Endothelial cell of umbilical vein (primary cell): ENCODE results near the gene MAPK6. TPM values are rescaled to one million over a fixed set of nuclear protein-coding genes. Genes with fewer than 3 reads are reported as not detected.

Source experiments
- BruUV-seq: library from RNA; stranded (reverse); fragments of 400-500 nt; replicated peaks from 2 replicates; lab custom pipeline; 2021; lab: Mats Ljungman, UMichigan
- CTCF ChIA-PET: fragments of 300-600, 350-600 bp; sonication (Branson Sonifier 250); formaldehyde crosslinking; loops from one replicate; lab custom pipeline; 2021; ENCODE audit warnings: antibody characterized with exemption, inconsistent platforms; lab: Charles Lee
- POLR2A ChIA-PET: fragments of 300-600, 350-600 bp; sonication (Branson Sonifier 250); formaldehyde crosslinking; loops from one replicate; lab custom pipeline; 2021; ENCODE audit warnings: antibody characterized with exemption, inconsistent platforms; lab: Charles Lee
- DNase-seq: peaks from one replicate; pipeline ENCODE4 v3.0.0-alpha.2; 2011; ENCODE audit warnings: low read depth, low spot score
- FAIRE-seq: peaks from 2 replicates; lab custom pipeline; 2011; peaks lifted over from hg19 to GRCh38; lab: Jason Lieb, UNC
- H2AFZ ChIP-seq: 2 replicates; pipeline ENCODE4 v1.6.0; 2012; ENCODE audit warnings: low read depth, low read length, control low read depth, inconsistent platforms
- H3K27ac ChIP-seq: 2 replicates; pipeline ENCODE4 v1.5.1; 2011; ENCODE audit warnings: low read depth, mild to moderate bottlenecking, control low read depth, low read length, moderate library complexity; ENCODE audit not compliant: insufficient read depth
- H3K27me3 ChIP-seq, 2 experiments: 2 replicates each; pipeline versions ENCODE4 v1.6.0 to v1.6.1; 2011; ENCODE audit warnings: low read length in 2 of 2, mixed read lengths in 1 of 2; ENCODE audit not compliant: control insufficient read depth in 2 of 2, insufficient read depth in 2 of 2
- H3K36me3 ChIP-seq, 2 experiments: 2 replicates in 1 of 2; 3 replicates in 1 of 2; pipeline ENCODE4 v1.5.1; 2011; ENCODE audit warnings: low read length in 2 of 2, mild to moderate bottlenecking in 1 of 2, moderate library complexity in 1 of 2; ENCODE audit not compliant: control insufficient read depth in 2 of 2, insufficient read depth in 2 of 2; ENCODE audit errors: extremely low read depth in 1 of 2
- H3K4me1 ChIP-seq: 3 replicates; pipeline ENCODE4 v1.5.1; 2011; ENCODE audit warnings: mild to moderate bottlenecking, low read length; ENCODE audit not compliant: control insufficient read depth, insufficient read depth; ENCODE audit errors: extremely low read depth
- H3K4me2 ChIP-seq: 2 replicates; pipeline ENCODE4 v1.6.1; 2011; ENCODE audit warnings: low read length, control low read depth, mixed read lengths; ENCODE audit not compliant: insufficient read depth
- H3K4me3 ChIP-seq, 3 experiments: fragments of 200-600 bp in 1 of 3; sonication (generic), shearing (Covaris generic) in 1 of 3; replicated peaks in 1 of 3; 2 replicates each; pipeline ENCODE4 v1.5.1; 2011 to 2016; ENCODE audit warnings: control low read depth in 3 of 3, low read length in 3 of 3, mild to moderate bottlenecking in 2 of 3, inconsistent platforms in 1 of 3, low read depth in 1 of 3, moderate library complexity in 1 of 3; ENCODE audit not compliant: insufficient read depth in 1 of 3
- H3K79me2 ChIP-seq: 2 replicates; pipeline ENCODE4 v1.6.0; 2012; ENCODE audit warnings: low read length, inconsistent platforms; ENCODE audit not compliant: control insufficient read depth, insufficient read depth
- H3K9ac ChIP-seq: replicated peaks from 2 replicates; pipeline ENCODE3; 2011; ENCODE audit warnings: low read length, control low read depth; ENCODE audit not compliant: insufficient read depth; ENCODE audit errors: extremely low read depth
- H3K9me1 ChIP-seq: replicated peaks from 3 replicates; pipeline ENCODE4 v1.6.0; 2011; ENCODE audit warnings: mild to moderate bottlenecking, low read length; ENCODE audit not compliant: control insufficient read depth, insufficient read depth; ENCODE audit errors: extremely low read depth
- H3K9me3 ChIP-seq: replicated peaks from 2 replicates; pipeline ENCODE4 v1.5.1; 2012; ENCODE audit warnings: low read length, inconsistent platforms; ENCODE audit not compliant: control insufficient read depth, insufficient read depth
- H4K20me1 ChIP-seq: replicated peaks from 2 replicates; pipeline ENCODE3; 2011; ENCODE audit warnings: mild to moderate bottlenecking, low read length; ENCODE audit not compliant: control insufficient read depth, insufficient read depth; ENCODE audit errors: extremely low read depth
- CTCF ChIP-seq, 2 donors: IDR thresholded peaks; 1 replicate in 1 of 2; 2 replicates in 1 of 2; pipeline ENCODE4 v1.5.1; 2011; ENCODE audit warnings: low read length in 2 of 2, mild to moderate bottlenecking in 2 of 2, moderate library complexity in 2 of 2, control low read depth in 1 of 2, inconsistent platforms in 1 of 2, low read depth in 1 of 2; ENCODE audit not compliant: insufficient read depth in 1 of 2; ENCODE audit errors: extremely low read depth in 1 of 2
- EZH2 ChIP-seq: IDR thresholded peaks from 2 replicates; pipeline ENCODE4 v1.6.1; 2012; ENCODE audit warnings: borderline replicate concordance, low read depth, mild to moderate bottlenecking, moderate library complexity, low read length, inconsistent platforms; ENCODE audit not compliant: severe bottlenecking
- FOS ChIP-seq: IDR thresholded peaks from 2 replicates; pipeline ENCODE4 v1.6.1; 2011; ENCODE audit warnings: mild to moderate bottlenecking, low read length, moderate library complexity, borderline replicate concordance; ENCODE audit not compliant: insufficient read depth
- GATA2 ChIP-seq: IDR thresholded peaks from 2 replicates; pipeline ENCODE4 v1.7.0; 2011; ENCODE audit warnings: low read depth, mild to moderate bottlenecking, moderate library complexity, mixed read lengths, low read length; ENCODE audit not compliant: insufficient read length, insufficient read depth
- JUN ChIP-seq: IDR thresholded peaks from 2 replicates; pipeline ENCODE4 v1.6.1; 2011; ENCODE audit warnings: borderline replicate concordance, low read depth; ENCODE audit not compliant: insufficient read length, insufficient read depth
- MAX ChIP-seq: IDR thresholded peaks from 2 replicates; pipeline ENCODE4 v1.6.1; 2011; ENCODE audit not compliant: insufficient read depth, insufficient read length
- MYC ChIP-seq: IDR thresholded peaks from one replicate; pipeline ENCODE4 v1.6.1; 2011; ENCODE audit warnings: mild to moderate bottlenecking, low read depth, low read length
- POLR2A ChIP-seq: IDR thresholded peaks from 2 replicates; pipeline ENCODE4 v1.6.1; 2012; ENCODE audit warnings: low read depth, mild to moderate bottlenecking, control low read depth, low read length
- POLR2AphosphoS5 ChIP-seq: IDR thresholded peaks from 2 replicates; pipeline ENCODE4 v1.6.1; 2012; ENCODE audit warnings: low read depth, mild to moderate bottlenecking, control low read depth, low read length, moderate library complexity; ENCODE audit not compliant: insufficient read depth
- dilution Hi-C: fragments of 300-500 bp; cut with MboI; formaldehyde crosslinking; loops from one replicate; pipeline ENCODE4 v1.15.0; 2019; ENCODE audit warnings: low sequenced_read_pairs; ENCODE audit not compliant: extremely low pct_ligation_motif_present
- intact Hi-C: fragments of 100-400 bp; cut with micrococcal nuclease; formaldehyde crosslinking; loops from one replicate; pipeline ENCODE4 v1.10.0; 2022
- polyA plus RNA-seq, 4 experiments: library from polyadenylated mRNA; depleted of rRNA in 3 of 4; stranded (reverse) in 3 of 4; unstranded in 1 of 4; fragments of >200 nt; gene quantifications; 2 replicates each; pipeline versions ENCODE4 v1.2.1 to v1.2.3, GENCODE V29; 2011 to 2012; ENCODE audit warnings: missing spikeins in 1 of 4
- total RNA-seq: library from RNA; stranded (reverse); gene quantifications from 2 replicates; pipeline ENCODE4 v1.2.3, GENCODE V29; 2021

The MAPK6 gene
- total and polyA plus RNA-seq, 2 donors (not counting 3 experiments of a cell fraction or from before 2014, with no cell fraction given): 10.9 to 37.4 TPM

- Histone ChIP-seq H3K9ac (no peak overlapping the region), H3K27ac (no peak overlapping the region), H3K9me3 (no peaks in the 10 kb centered on the region), H3K9me1 (no peaks in the 10 kb centered on the region), H3K4me2 (no peak overlapping the region), H4K20me1 (no peaks in the 10 kb centered on the region), H3K4me3 (no peak overlapping the region), H3K36me3 (peaks cover 0 to 3% of the 10 kb centered on the region in 2 experiments), H2AFZ (no peak overlapping the region), H3K79me2 (peaks cover 93% of the 10 kb centered on the region), H3K27me3 (no peaks in the 10 kb centered on the region), H3K4me1 (no peaks in the 10 kb centered on the region)
- FAIRE-seq (no peak), DNase-seq (no peak)
- ChIA-PET POLR2A (no interaction called here), CTCF (interaction anchor here (1.6 kb wide), 1 partner anchor 9 kb away, joined by 3 read pairs; no protein-coding TSS in a partner anchor)
- no TSS peak for BruUV-seq
- dilution Hi-C loops (no loop called here), intact Hi-C loops (no loop called here)
- TF ChIP-seq GATA2 (no peak), FOS (no peak), POLR2A (no peak), MYC (no peak), EZH2 (no peak), MAX (no peak), CTCF (IDR thresholded peaks at IDR 0.05; ENCODE audit: extremely low read depth in 1 of 2, insufficient read depth in 1 of 2, low read depth in 1 of 2, low read length in 2 of 2) (no peak), JUN (no peak), POLR2AphosphoS5 (no peak)
Observed at GRCh38 chr15:52028431-52029093, 9.5 kb downstream of the MAPK6 start.
